Inflammatory macrophage (primary cell): ENCODE data around the gene GUF1.

Source experiments
- DNase-seq, 2 donors: peaks; one replicate each; pipeline ENCODE4 v3.0.0-alpha.2; 2020 to 2022
- total RNA-seq, 18 experiments: gene quantifications; one replicate each; lab custom pipeline; 2026; ENCODE audit warnings: mixed read lengths in 6 of 18, inconsistent platforms in 2 of 18; lab: John Stamatoyannopoulos, UW

The GUF1 gene, protein sequence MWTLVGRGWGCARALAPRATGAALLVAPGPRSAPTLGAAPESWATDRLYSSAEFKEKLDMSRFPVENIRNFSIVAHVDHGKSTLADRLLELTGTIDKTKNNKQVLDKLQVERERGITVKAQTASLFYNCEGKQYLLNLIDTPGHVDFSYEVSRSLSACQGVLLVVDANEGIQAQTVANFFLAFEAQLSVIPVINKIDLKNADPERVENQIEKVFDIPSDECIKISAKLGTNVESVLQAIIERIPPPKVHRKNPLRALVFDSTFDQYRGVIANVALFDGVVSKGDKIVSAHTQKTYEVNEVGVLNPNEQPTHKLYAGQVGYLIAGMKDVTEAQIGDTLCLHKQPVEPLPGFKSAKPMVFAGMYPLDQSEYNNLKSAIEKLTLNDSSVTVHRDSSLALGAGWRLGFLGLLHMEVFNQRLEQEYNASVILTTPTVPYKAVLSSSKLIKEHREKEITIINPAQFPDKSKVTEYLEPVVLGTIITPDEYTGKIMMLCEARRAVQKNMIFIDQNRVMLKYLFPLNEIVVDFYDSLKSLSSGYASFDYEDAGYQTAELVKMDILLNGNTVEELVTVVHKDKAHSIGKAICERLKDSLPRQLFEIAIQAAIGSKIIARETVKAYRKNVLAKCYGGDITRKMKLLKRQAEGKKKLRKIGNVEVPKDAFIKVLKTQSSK
- 20.4 to 77.0 (median 57.4) reads per million in 18 experiments for total RNA-seq

DNA sequence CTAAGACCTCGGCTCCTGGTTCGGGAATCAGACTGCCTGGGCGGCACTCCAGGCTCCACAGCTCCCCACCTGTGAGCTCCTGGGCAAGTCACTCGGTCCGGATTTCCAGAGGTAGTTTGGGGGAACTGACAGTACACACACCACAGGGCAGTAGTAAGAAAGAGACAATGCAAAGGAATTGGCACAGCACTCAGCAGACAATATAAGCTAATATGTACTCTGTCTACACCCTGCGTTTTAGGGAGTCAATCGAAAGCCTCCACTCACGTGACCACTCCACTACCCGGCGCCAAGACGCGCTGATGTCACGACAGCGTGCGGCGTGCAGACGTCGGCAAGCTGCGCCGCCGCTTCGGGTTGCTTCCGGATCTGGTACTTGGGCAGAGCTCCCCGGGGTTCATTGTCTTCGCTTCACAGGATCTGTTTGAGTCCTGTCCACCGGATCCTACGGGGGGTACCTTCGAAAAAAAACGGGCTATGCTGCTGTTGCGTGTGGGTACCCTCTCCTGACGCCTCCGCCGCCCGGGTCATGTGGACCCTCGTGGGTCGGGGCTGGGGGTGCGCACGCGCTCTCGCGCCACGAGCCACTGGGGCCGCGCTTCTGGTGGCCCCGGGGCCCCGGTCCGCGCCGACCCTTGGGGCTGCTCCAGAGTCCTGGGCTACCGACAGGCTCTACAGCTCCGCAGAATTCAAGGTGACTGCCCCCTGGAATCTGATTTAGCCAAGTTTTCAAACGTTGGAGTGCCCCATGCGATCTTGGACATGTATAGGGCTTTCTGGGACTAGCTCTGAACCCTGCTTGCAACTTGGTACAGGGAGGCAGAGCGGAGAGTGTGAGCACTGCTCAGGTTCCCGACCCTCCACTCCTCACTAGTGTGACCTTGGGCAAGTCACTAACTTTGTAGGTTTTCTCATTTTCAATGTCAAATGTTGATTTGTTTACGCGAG, at the start of gene GUF1:
GUF1 (plus strand) TSS at position 327 of the 948 bp plus-strand sequence; CDS start at position 530, 203 bp downstream.
- peak; percentile 92 to 94 for DNase-seq

DNA sequence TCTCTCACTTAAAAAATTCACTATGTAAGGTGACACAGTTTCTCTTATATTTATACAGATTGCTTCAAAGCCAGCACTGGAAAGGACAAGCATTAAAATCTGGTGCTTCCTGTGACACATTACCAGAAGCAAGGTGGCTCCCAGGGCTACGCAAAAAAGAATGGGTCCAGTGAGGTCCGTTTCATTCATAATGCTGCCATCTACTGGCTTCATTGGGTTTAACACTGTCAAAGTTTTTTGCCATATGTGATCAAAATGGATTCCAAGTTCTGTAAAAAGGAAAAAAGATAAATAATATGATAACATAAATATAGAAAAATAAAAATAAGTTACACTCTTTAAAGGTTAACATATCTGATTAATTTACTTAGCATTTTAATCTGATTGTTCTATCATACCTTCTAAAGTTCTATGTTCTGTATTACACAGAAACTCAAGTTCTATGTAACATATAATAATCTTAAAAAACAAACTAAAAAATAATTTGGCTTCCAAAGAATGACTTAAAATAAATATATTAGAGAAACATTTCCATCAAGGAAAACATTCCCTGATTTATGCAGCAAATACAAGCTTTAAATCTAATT, 48.8 kb upstream of the GUF1 start:
- DNase-seq, result peak; percentile 60 to 62

DNA sequence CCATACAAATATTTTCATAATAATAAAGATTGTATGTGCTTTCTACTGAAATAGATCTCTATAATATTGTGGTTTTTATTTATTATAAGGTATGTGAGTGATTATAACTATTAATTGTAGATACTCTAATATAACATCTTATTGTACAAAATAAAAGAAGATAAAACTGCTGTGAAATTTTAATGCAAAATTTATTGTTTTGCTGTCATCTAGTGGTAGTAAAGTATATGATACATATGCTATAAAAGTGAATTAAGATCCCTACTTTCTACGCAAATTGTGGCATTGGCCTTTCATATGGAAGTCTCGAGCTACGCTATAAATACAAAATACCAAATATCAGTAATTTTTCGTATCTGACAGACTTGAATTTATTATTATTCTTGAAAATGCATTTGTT, 46.1 kb upstream of the GUF1 start:
- DNase-seq, result no peak

DNA sequence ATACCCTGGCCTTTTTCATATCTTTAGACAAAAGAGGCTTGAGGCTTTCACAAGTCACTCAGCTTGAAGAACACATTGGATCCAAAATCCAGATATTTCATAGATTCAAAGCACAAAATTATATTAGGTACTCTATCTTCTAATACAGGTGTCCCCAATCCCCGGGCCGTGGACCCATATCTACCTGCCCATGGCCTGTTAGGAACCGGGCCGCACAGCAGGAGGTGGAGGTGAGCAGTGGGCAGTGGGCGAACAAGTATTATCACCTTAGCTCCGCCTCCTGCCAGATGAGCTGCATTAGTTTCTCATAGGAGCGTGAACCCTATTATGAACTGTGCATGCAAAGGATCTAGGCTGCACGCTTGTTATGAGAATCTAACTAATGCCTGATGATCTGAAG, 45.5 kb upstream of the GUF1 start:
- no peak for DNase-seq

DNA sequence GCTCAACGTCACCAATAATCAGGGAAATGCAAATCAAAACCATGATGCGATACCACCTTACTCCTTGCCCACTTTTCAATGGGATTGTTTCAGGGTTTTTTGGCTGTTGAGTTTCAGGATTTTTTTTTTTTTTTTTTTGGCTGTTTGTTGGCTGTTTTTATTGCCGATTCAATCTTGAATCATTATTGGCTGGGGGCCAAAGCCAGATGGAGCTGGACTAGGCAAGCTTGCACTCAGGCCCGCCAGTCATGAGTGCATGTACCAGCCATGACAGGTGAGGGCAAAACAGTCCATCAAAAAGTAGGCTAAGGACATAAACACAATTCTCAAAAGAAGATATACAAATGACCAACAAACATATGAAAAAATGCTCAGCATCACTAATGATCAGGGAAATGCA, 40.1 kb upstream of the GUF1 start:
- DNase-seq, result no peak

DNA sequence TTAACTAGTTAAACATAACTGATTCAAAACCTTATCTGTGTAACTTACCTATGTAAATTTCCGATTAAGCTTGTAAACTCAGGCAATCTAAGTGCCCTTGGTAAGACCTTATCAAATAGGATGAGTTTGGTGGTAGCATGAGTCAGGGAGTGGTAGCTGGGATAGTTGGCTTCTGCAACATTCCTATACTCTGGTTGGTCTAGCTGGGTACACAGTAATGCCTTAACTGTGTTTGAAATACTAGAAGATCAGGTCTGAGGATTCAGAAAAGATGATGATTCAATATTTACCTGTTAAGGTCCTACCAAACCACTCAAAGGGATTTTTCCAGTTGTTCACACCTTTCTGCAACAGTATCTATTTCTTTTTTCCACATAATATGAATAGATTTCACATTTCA, 32.1 kb upstream of the GUF1 start:
- DNase-seq, result no peak

DNA sequence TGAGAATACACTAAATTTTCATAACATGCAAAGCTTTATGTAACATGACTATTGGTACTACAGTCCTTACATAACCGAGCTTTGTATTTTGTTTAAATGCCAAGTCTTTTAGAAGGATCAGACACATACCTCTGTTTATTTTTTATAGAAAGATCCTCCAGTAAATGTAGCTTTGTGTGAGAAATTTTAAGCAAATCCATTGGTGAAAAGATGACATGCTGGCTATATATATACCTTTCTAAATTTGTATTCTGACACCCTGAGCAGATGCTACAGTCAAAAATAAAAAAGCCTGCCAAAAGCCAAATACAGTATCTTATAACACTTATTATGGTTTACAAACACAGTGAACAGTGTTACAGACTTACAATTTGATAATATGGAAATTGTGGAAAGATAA, 26.8 kb upstream of the GUF1 start, which contains the start of gene YIPF7:
YIPF7 (minus strand) TSS at position 201 of the 400 bp plus-strand sequence. CDS start 1,525 bp downstream, outside the sequence.
- no peak for DNase-seq

DNA sequence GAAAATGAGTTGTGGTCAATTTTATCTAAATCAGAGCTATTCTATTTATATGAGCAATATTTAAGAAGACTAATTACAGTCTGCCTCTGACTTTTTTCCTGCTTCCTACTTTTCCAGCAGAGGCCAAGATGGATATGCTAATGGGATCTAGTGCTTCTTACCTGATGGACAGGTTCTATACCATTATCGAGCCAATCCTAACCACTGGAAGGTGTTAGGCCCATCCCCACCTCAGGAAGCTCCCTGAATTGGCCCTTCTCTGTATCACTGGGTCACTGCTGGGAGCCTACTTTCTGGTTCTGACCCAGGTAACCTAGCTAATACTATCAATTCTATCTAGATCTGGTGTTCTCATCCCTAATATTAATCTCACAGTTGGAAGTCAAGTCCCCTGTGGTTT, 26.2 kb upstream of the GUF1 start:
- DNase-seq, result no peak

DNA sequence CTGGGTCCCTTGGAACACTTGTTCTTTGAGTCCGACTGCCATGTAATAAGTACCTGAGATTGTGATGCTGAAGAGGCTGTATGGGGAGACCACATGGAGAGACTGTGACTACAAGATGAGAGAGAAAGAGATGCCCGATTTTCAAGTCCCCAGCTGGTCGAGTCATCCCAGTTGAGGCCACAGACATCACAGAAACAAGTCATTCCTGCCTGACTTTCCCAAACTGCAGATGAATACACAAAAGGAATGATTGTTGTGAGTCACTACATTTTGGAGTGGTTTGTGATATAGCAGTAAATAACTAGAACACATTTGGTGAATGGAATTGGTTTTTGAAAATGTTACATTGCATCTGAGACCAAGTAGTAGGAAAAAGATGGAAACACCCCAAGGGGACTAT, 17.8 kb upstream of the GUF1 start:
- no peak for DNase-seq

DNA sequence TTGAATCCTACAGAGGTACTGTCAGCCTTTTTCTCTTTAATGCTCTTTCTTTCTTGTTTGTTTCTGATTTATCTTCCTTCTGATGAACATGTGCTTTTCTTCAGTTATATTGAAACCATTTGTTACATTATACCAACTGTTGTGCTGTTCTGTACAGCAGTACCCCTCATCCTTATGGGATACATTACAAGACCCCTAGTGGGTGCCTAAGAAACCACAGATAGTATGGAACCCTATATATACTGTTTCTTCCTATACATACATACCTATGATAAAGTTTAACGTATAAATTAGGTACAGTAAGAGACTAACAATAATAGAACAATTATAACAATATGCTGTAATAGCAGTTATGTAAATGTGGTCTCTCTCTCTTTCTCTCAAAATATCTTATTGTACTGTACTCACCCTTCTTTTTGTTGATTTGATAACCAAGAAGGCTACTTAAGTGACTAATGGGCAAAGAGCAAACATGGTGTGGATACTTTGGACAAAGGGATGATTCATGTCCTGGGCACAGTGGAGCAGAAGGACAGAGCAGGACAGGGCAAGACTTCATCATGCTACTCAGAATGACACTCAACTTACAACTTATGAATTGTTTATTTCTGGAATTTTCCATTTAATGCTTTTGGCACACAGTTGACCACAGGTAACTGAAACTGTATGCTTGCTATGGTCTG, 16.1 kb upstream of the GUF1 start:
- no peak for DNase-seq

DNA sequence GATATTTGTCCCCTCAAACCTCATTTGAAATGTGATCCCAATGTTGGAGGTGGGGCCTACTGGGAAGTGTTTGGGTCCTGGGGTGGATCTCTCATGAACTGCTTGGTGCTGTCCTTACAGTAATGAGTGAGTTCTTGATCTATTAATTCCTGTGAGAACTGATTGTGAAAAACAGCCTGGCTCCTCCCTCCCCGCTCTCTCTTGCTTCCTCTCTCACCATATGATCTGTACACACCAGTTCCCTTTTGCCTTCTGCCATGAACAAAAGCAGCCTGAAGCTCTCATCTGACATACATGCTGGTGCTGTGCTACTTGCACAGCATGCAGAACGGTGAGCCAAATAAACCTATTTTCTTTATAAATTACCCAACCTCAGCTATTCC, 15.6 kb upstream of the GUF1 start:
- DNase-seq, result peak; percentile 52 to 54

DNA sequence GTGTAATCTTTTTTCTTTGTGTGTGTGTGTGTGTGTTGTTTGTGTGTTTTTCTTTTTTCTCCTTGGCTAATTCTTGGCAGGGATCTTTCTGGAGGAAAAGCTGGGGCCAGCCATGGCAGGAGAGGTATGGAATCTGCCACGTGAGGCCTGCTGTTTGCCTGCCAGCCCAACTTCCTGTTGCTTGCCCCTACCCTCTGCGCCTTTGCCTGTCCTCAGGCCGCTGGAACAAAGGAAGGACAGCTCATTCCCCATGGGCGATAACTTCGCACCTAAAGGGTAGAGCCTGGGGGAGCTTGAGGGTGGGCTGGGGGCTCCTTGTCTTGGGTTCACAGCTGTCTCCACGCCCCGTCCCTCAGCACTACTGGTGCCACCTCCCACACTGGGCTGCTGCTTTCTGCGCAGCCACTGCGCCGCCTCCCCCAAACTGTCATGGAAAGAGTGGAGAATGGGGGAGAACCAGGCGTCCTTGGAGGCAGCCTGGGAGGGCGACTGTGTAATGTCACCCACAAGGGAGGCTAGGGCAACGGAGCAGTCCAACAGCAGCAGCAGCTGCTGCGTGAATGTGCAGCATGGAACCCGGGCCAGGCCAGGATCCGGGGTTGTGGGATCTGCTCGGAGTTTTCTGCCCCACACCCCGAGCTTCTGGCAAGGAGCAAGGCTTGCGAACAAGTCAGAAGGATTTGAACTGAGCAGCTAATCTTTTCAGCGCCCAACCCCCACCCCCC, 14.5 kb upstream of the GUF1 start:
- no peak for DNase-seq

DNA sequence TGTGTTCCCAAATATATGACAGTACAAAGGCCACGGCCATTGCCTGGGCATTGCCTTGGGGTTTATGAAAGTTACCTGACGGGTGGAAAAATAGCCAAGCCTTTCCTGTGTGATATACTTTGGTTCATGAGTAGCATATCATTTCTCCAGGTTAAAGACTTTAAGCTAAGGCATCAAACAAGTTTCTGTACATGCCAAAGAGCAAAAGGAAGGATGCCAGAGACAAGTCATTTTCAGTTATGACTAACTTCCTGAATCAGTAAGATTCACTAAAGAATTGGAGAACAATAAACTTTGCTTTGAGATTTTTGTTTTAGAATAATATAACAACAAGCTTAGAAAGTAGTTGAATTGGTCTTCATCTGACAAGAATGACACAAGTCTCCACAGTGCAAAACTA, 9.7 kb upstream of the GUF1 start:
- no peak for DNase-seq

DNA sequence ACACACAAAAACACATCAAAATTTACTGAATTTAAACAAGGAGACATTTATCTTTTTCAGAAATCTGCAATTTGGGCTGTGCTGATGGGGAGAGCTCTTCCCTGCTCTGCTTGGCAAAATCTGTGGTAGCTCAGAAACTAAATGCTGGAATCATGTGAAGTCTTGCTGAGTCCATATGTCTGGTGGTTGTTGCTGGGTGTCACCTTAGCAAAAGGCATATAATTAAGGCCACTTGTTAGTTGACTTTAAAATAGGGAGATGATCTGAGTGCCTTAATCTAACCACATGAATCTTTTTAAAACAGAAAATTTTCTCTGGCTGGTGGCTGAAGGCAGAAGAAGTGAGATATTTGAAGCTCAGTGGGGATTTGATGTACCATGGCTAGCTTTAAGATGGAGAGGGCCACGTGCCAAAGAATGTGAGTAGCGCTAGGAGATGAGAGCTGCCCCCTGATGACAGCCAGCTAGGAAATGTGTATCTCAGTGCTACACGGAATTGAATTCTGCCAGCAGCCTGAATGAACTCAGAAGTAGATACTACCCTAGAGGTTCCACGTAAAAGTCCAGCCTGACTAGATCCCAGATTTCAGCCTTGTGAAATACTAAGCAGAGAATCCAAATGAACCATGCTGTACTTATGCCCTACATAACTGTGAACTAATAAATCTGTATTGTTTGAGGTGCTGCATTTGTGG, 7.6 kb upstream of the GUF1 start:
- DNase-seq, result no peak

DNA sequence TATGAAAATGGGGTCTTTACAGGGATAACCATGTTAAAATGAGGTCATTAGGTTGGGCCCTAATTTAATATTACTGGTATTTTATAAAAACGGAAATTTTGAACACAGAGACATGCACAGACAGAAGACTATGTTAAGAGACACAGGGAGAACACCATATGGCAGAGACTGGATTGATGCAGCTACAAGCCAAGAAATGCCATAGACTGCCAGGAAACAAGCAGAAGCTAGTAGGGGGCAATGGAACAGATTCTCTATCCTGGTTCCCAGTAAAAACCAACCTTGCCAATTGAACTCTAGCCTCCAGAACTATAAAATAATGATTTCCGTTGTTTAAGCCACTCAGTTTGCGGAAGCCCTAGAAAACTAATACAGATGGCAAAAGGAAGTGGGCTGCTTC, 6.6 kb upstream of the GUF1 start:
- DNase-seq, result no peak

DNA sequence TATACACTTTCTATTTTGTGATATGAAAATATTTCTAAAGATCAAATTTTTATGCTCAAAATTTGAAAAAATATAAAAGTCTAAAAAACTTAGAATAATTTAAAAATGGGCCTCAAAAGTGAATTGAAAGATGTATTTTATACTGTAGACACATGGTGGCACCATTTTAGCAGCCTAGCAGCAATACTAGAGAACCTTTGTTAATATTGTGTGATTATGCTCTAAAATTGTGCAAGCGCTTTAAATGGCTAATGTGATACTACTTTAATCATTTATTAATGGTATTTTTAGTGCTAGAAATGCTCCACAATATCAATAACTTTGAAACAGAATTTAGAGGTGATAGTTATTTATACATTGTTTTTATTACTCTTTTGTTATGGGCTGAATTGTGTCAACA, 3.7 kb upstream of the GUF1 start:
- no peak for DNase-seq

DNA sequence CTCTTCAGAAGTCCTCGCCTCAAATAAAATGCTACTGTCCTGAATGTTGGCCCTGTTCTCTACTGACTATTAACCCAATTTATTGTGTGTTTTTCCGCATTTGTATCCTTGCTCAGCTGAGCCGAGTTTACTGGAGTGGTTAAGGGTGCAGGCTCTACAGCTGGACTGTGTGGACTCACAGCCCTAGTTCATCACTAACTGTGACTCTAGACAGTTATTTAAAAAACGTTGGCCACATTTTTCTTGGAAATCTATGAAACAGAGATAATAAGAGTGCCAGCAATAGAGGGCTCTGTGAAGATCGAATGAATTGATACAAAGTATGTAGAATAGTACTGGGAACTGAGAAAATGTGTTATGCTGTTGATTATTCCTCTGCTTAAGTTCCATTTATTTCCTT, 2.9 kb upstream of the GUF1 start:
- DNase-seq, result no peak

DNA sequence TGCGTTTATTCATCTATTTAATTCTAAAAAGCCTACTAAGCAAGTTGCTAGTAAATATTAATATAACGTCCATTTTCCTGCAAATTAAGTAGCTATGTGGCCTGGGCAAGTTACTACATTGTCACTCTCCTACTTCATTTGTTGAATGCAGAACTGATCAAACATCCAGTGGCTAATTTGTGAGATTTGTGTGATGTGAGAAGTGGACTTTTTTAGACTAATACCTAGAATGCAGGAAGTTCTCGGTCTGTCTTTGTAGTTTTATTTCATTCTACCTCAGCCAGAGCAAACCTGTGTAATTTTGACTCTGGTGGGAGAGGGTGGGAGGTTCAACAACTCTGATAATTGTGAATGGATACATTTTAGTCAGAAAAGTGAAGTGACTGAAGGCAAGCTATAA, 840 bp downstream of the GUF1 start:
- peak; percentile 17 to 23 for DNase-seq

DNA sequence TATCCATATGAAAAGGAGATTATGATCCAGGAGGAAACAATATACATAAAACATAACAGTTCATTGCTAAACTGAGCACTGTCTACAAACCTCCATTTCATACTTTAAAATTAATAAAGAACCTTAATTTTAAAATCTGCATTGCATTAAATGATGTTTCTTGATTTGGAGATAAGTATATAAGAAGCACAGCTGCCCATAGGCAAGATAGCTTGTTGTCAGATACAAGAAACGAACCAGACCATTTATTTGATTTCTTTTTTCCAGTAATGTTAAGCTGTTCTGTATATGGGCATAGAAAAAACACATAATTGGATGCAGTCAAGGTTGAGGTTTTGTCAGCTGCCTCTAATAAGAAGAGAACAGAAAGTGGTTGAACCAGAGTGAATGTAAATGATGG, 6.4 kb downstream of the GUF1 start:
- no peak for DNase-seq

DNA sequence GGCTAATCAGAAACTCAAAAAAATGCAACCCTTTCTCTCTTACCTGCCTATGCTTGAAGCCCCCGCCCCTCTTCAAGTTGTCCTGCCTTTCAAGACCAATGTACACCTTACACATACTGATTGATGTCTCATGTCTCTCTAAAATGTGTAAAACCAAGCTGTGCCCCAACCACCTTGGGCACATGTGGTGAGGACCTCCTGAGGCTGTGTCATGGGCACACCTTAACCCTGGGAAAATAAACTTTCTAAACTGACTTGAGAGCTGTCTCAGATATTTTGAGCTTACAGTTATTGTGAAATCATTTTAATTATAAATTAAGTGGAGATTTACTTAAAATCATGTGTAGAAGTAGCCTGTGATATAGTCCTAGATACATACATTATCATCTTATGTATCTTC, 22.2 kb downstream of the GUF1 start:
- no peak for DNase-seq

DNA sequence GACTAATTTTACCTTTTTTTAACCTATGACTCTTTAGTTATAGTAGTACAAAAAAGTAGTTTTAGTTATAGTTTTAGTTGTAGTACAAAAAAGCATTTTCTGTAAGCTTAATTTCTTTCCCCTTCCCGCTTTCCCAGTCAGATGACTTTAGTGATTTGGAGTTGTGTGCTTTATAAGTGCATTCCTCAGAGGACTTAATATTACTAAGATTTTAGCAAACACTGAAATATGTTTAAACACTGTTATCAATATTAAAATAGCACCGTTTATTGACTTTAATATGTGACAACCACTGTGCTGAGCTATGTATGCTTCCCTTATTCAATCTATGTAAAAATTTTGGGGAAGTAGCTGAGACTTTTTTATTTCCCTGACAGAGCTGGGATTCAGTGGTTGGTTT, 22.8 kb downstream of the GUF1 start:
- no peak for DNase-seq
